HG03108 (cell line): ENCODE measurements around the gene CNTNAP3B.
"Not testable (repeated sequence)": the region's sequence is repeated elsewhere in the genome, so short reads cannot be mapped to it uniquely, and the experiment has no call there.

Source experiments
- ATAC-seq: cut with Tn5 transposase; IDR thresholded peaks from one replicate; pipeline ENCODE4 v1.9.1; 2021; ENCODE audit warnings: moderate library complexity; ENCODE audit not compliant: unreplicated experiment

The CNTNAP3B gene

DNA sequence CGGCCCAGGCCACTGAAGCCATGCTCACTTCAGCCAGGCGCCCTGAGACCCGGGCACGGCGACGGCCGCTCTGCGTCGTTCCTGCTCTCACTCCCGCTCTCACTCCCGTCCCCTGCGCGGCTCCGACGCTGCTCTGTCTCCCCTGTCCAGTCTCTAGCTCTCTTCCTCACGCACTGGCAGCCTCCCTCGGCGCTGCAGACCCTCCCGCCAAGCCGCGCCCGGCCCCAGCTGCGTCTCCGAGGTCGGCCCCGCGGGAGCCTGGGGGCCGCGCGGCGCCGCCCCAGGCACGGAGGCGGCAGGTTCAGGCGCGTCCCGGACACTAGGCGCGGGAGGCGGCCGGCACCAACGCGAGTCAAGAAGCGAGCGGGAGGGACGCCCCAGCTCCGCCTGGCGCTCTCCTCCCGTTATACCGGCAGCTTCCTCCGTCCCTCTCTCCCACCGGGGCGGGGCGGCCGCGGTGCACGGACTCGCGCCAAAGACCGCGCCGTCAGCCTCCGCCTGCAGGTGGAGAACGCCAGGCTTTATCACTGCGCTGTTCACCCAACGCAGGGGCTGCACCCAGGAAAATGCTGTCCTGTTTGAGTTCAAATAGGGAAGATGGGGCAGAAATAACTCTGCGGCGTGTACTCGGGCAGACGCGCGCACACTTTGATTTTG is at the start of gene CNTNAP3B:
Gene CNTNAP3B (minus strand): TSS at position 354 of the 657 bp plus-strand sequence. CDS start 332 bp downstream, at position 22.
- not testable (repeated sequence) for ATAC-seq

DNA sequence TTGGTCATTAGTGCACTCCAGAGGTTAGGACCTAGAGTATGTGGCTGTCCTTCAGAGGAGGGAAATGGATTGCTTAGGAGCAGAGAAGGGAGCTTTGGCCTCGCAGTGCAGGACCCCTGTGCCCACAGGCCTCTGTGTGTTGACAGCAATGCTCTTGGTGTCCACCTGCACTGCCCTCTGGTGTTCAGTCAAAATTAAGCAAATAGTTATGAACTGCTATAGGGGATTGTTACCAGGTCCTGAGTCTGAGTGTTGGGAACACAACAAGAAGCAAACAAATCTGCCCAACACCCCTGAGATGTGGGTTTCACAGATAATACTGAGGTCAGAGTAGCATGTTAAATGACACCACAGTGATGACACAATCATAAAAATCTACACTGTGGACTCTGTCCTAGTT is 31.1 kb upstream of the CNTNAP3B start:
- ATAC-seq, result not testable (repeated sequence)

DNA sequence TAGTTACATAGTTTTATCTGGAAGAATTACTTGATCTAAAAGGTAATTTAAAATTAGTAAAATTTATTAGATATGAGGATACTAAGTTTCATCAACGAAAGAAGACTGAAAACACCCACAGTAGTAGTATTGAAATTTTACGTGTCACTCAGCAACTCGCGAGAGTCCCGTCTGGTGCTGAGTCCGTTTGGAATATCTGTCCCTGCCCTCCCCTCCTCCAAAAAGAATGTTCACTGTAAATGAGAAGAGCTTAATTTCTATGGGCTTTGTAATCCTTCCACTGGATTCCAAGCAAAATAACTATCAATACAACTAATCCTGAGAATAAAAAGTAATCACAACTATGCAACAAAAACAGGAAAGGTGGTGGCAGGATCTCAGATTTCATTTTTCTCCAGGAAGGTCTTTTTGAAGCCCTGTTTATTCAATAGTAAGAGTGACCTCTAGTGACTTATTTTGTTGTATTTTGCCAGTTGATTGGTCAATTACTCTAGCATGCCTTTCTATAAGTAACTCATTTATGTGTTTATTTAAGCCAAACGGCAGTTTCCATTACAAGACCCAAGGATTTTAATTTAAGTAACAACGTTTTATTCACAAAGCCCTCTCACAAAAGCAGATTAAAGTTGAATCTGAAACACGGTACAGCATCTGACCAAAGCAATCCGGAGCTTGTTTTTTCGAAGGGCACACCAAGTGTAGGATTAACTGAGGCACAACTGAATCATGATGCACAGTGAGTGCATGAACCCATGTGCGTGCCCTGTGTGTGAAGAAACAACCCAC is 2.0 kb downstream of the CNTNAP3B start:
- ATAC-seq, result not testable (repeated sequence)

- not testable (repeated sequence) for ATAC-seq
Observed at GRCh38 chr9:42121007-42121406, 8.2 kb downstream of the CNTNAP3B start.

- ATAC-seq, result not testable (repeated sequence)
Observed at GRCh38 chr9:42095929-42096328, 33.3 kb downstream of the CNTNAP3B start.

DNA sequence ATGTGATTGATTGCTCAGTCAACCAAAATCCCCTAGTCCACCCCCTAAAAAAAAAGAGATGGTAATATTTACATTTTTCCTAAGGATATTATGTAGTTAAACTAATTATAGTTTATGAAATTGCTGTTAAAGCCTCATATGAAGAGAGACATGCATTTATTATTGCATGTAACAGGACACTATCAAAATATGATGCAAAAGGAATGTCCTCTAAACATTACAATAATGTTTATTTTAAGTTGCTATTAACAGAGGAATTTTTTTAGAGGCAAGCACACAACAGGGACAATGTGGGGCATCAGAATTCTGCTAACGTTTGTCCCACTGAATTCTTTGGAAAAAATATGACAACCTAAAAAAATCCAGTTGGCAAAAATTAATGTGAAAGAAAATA is 44.7 kb downstream of the CNTNAP3B start:
- not testable (repeated sequence) for ATAC-seq

GRCh38 chr9:42083877-42084558 is 45.2 kb downstream of the CNTNAP3B start:
- ATAC-seq, result not testable (repeated sequence)

GRCh38 chr9:42080376-42080775 is 48.9 kb downstream of the CNTNAP3B start:
- ATAC-seq, result not testable (repeated sequence)

- ATAC-seq, result not testable (repeated sequence)
Observed at GRCh38 chr9:42074868-42075267, 54.4 kb downstream of the CNTNAP3B start.

DNA sequence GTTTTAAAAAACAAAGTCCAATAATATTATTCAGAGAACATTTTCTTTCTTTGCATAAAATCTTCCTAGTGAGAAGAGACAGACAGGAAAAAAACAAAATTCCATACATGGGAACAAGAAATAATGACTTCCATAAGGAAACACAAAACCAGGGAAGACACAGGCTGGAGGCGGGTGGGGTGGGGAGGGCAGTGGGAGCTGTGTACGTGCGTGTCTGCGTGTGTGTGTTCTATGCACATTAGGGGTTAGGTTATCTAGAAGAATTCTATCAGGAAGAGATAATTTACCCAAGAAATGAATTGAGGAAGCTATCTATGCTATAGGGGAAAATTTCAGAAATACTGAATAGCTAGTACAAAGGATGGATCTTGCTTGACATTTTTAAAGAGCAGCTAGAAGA is 58.2 kb downstream of the CNTNAP3B start:
- not testable (repeated sequence) for ATAC-seq

DNA sequence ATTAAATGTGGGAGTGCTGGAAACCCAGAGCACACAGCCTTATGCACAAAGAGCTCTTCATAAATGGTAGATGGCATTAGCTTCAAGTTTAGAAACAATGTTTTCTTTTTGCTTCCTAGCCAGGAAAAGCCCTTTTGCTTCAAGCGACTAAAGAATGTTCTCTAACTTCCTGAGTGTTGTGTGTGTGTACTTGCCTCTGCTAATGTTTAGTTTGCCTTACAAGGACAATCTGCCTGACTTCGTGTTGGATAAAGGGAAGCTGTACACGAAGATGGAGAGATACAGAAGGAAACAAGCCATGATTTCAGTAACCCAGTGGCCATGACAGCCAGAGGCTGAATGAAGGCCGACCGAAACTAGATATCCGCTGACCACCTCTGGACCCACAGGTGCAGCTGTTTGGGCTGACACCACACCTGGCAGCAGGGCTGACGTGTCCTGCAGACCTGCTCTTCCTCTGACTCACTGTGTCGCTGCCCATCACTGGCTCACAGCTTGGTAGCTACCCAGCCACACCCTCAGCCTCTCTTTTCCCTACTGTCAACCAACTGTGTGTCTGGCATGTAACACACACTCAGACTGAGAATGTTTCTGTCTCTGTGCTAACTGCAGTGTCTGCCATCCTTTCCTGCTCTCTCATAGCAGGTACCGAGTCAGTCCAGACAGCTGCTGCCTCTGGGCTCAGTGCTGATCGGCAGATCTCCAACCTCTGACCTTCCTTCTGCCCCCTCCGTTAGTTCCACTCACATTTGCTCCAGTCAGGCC is 59.0 kb downstream of the CNTNAP3B start:
- not testable (repeated sequence) for ATAC-seq

GRCh38 chr9:42053874-42054273 is 75.4 kb downstream of the CNTNAP3B start:
- not testable (repeated sequence) for ATAC-seq

GRCh38 chr9:42050701-42051100 is 78.5 kb downstream of the CNTNAP3B start:
- not testable (repeated sequence) for ATAC-seq

DNA sequence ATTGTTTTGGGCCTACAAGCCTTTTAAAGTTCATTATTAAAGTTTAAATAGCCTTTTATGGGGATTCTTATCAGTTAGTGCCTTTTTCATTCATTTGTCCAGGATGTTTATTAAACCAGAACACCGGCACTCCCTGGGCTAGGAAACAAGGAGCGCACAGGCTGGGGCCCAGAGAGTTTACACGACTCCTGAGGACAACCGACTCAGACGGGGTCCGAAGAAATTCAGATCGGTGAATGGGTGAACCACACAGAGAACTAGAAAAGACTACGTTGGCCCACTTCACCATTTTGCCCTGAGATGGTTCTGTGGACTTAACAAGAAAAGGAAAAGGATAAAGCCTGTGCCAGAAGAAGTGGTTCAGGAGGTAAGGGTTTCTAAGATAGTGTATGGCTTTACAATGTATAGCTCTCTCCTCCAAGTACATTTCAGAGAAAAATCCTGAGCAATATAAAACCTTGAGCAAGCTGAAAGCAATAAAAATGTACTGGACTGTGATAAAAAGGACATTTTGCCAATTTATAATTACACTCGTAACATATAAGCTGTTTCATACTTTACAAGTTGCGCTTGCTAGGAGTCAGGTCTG is 84.7 kb downstream of the CNTNAP3B start:
- ATAC-seq, result not testable (repeated sequence)

DNA sequence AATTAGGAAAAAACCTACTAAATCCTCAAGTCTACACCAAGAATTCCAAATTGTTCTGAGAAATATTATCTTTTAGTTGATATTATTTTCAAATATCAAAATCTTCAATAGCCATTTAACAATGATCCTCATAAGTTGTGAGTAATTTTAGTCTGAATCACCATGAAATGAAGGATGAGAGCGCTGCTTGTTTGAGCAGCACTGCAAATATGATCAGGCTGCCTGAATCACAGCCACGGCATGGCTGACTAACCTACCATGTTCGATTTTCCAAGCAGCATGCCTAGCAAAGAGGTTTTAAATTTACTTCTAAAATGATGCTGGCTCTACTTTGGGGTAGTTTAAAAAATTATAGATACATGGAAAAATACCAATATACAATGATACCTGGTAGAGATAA is 95.7 kb downstream of the CNTNAP3B start:
- ATAC-seq, result not testable (repeated sequence)

DNA sequence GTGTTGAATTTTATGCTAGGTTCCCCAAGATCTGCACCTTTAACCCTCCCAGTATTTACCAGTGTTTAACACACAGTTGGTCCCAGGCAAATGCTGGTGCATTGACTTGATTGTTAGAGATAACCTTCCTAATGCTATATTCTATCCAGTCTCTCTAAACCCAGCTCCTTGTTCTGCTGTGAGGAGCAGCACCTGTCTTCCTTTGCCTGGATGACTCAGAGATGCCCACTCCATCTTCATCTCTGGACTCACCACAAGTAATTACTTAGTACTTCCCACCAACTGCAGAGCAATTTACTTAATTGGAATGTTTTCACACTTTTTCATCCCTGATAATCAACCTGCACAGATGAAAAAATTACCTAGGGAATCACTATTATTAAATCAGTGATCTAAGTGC is 108.6 kb downstream of the CNTNAP3B start:
- not testable (repeated sequence) for ATAC-seq

DNA sequence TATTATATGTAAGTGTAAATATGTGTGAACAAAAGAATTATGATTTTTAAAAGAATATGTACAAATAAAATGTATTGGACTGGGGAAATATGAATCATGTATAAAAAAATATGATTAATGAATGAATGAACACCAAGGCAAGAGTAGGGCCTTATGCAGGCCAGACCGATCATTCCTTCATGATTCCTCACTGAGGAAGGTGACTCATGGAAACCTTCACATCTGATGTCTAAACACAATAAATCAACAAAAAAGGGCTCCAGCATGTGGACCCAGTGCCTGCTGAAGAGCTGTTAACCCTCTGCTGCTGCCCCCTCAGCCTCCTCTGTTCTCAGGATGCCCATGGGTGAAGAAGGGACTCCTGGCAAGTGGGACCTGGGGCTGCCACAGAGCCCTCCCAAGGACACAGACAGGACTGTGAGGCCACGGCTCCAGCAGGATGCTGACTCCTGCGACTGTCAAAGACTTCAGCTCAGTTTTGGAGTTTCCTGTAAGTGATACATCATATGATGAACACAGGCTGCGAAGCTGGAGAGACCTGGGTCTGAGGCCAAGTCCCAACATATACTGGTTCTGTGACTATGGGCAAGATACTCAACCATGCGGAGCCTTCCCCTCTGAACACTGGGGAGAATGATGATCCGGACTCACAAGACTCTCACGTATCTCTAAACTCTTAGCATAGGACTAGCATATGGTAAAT is 110.9 kb downstream of the CNTNAP3B start:
- not testable (repeated sequence) for ATAC-seq

DNA sequence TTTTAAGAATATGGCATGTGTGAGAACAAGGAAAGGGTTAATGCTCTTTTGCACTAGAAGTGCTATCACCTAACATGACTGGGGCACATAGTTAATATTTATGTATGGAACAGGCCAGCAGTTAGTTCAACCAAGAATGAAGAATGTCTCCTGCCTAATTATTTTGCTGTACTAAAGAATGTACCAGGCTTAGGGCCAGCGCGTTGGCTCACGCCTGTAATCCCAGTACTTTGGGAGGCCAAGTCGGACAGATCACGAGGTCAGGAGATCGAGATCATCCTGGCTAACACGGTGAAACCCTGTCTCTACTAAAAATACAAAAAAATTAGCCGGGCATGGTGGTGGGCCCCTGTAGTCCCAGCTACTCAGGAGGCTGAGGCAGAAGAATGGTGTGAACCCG is 114.9 kb downstream of the CNTNAP3B start:
- not testable (repeated sequence) for ATAC-seq

- not testable (repeated sequence) for ATAC-seq
Observed at GRCh38 chr9:41991607-41992006, 137.6 kb downstream of the CNTNAP3B start.

DNA sequence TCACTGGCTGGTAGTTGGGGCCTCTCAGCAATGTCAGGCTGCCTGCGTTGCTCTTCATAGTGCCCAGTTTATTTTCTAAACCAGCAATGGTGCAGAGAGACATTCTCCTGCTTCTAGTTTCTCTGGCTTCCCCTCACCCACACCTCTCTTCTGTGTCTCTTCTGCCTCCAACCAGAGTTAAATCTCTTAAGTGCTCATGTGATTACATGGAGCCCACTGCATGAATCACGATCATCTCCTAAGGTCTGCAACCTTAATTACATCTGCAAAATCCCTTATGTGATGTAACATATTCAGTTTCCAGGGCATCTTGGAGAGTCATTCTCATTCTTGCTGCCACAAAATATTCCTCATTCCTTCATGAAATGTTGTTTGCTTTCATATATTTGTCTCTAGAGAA is 149.0 kb downstream of the CNTNAP3B start:
- ATAC-seq, result not testable (repeated sequence)
